ENCODE results near the gene PODN. TPM values are rescaled to one million over a fixed set of nuclear protein-coding genes. Genes with fewer than 3 reads are reported as not detected.

The PODN gene
- total RNA-seq, 4 donors from 2014 or later = 78.6 to 150 (median 113) TPM

GRCh38 chr1:53125122-53125521, 63.1 kb downstream of the PODN start:
- no peak for DNase-seq (ENCODE audit: extremely low spot score)
- Histone ChIP-seq H3K9me3 (no peaks in the 10 kb centered on the region), H3K36me3 (no peaks in the 10 kb centered on the region), H3K4me3 (no peak overlapping the region), H3K27ac (replicated peaks in 1 of 4) (peak overlapping the region; percentile 54 to 79 (median 69)), H3K4me1 (peaks cover 22 to 67% (median 57%) of the 10 kb centered on the region in 4 donors), H3K27me3 (no peaks in the 10 kb centered on the region)
- 78% methylated on average over 6 of the region's 6 CpGs for WGBS
- intact Hi-C loops (cut with DNase I) = no loop called here
- TF ChIP-seq POLR2AphosphoS5 (IDR thresholded peaks at IDR 0.05) (no peak), CTCF (IDR thresholded peaks at IDR 0.05) (no peak), POLR2A (IDR thresholded peaks at IDR 0.05; ENCODE audit: low read depth) (no peak), EP300 (IDR thresholded peaks at IDR 0.05) (no peak)

GRCh38 chr1:53125623-53126360, 63.8 kb downstream of the PODN start:
- TF ChIP-seq POLR2AphosphoS5 (IDR thresholded peaks at IDR 0.05) = no peak
- no peak for TF ChIP-seq POLR2A (IDR thresholded peaks at IDR 0.05; ENCODE audit: low read depth)
- no peak for TF ChIP-seq CTCF (IDR thresholded peaks at IDR 0.05)
- TF ChIP-seq EP300 (IDR thresholded peaks at IDR 0.05) = no peak
- peak overlapping the region; percentile 35 to 79 (median 52) for H3K27ac ChIP-seq (replicated peaks in 1 of 4)
- 64% methylated on average over 6 of the region's 10 CpGs for WGBS
- H3K4me1 ChIP-seq = peaks cover 26 to 71% (median 64%) of the 10 kb centered on the region in 4 donors
- DNase-seq (ENCODE audit: extremely low spot score) = no peak
- H3K4me3 ChIP-seq = no peak overlapping the region
- H3K36me3 ChIP-seq = no peaks in the 10 kb centered on the region
- no peaks in the 10 kb centered on the region for H3K27me3 ChIP-seq
- no peaks in the 10 kb centered on the region for H3K9me3 ChIP-seq
- intact Hi-C loops (cut with DNase I) = no loop called here

GRCh38 chr1:53126495-53126894, 64.5 kb downstream of the PODN start:
- Histone ChIP-seq H3K9me3 (no peaks in the 10 kb centered on the region), H3K36me3 (no peaks in the 10 kb centered on the region), H3K27ac (replicated peaks in 1 of 4) (peak overlapping the region in 2 of 4 donors; percentile 35 to 67), H3K4me1 (peaks cover 26 to 71% (median 66%) of the 10 kb centered on the region in 4 donors), H3K4me3 (no peak overlapping the region), H3K27me3 (no peaks in the 10 kb centered on the region)
- intact Hi-C loops (cut with DNase I) = no loop called here
- TF ChIP-seq EP300 (IDR thresholded peaks at IDR 0.05) (no peak), CTCF (IDR thresholded peaks at IDR 0.05) (no peak), POLR2A (IDR thresholded peaks at IDR 0.05; ENCODE audit: low read depth) (no peak), POLR2AphosphoS5 (IDR thresholded peaks at IDR 0.05) (no peak)
- DNase-seq (ENCODE audit: extremely low spot score) = no peak
- WGBS = 57% methylated on average over 1 of the region's 1 CpG

- no peak overlapping the region for H3K4me3 ChIP-seq
- TF ChIP-seq POLR2AphosphoS5 (IDR thresholded peaks at IDR 0.05) = no peak
- TF ChIP-seq CTCF (IDR thresholded peaks at IDR 0.05) = no peak
- no peak for TF ChIP-seq POLR2A (IDR thresholded peaks at IDR 0.05; ENCODE audit: low read depth)
- TF ChIP-seq EP300 (IDR thresholded peaks at IDR 0.05) = no peak
- 81% methylated on average over 2 of the region's 5 CpGs for WGBS
- peaks cover 16 to 65% (median 58%) of the 10 kb centered on the region in 4 donors for H3K4me1 ChIP-seq
- H3K27me3 ChIP-seq = no peaks in the 10 kb centered on the region
- H3K9me3 ChIP-seq = no peaks in the 10 kb centered on the region
- H3K27ac ChIP-seq (replicated peaks in 1 of 4) = no peak overlapping the region
- intact Hi-C loops (cut with DNase I) = no loop called here
- H3K36me3 ChIP-seq = no peaks in the 10 kb centered on the region
- no peak for DNase-seq (ENCODE audit: extremely low spot score)
These were observed 65.5 kb downstream of the PODN start for GRCh38 chr1:53127546-53127945.

All from esophagus muscularis mucosa (tissue), 4 donors.